Measurements from ENCODE around the gene UPK2. TPM values are rescaled to one million over a fixed set of nuclear protein-coding genes. Genes with fewer than 3 reads are reported as not detected.

Gene UPK2
- total and polyA plus RNA-seq, 10 of the 15 experiments (the other 5 are each of a cell fraction or from before 2014, with no cell fraction given), result 0.07 to 1.0 (median 0.31) TPM; not detected in 7

DNA sequence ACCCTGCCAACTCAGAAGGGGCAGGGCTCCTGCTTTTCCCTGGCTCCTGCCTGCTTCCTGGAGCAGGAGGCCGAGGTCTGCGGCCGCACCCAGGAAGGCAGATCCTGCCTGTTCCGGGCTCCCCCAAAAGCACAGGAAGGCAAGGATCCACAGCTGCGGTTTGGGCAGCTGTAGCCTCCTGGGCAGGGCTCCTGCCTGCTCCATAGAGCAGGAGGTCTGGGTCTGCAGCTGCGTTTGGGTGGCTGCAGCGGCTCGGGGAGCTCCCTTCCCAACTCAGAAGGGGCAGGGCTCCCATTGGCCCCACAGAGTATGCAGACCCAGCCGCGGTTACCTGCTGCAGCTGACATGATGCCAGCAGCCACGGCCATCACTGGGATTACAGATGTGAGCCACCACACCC, 5.5 kb downstream of the UPK2 start:
- SMC1A ChIA-PET (ENCODE audit: uncharacterized antibody, unreplicated experiment), result no interaction called here
- RAD21 ChIA-PET (ENCODE audit: unreplicated experiment), result no interaction called here
- Histone ChIP-seq H3K4me1 (ENCODE audit: control insufficient read depth, insufficient read depth, low read length) (no peaks in the 10 kb centered on the region), H4K20me1 (ENCODE audit: control insufficient read depth, insufficient read depth) (no peaks in the 10 kb centered on the region), H3K79me2 (ENCODE audit: control insufficient read depth, insufficient read depth, low read length) (no peaks in the 10 kb centered on the region), H3K27me3 (replicated peaks in 1 of 2; ENCODE audit: control insufficient read depth in 2 of 2, insufficient read depth in 2 of 2, low read length in 1 of 2) (peaks cover 0 to 4% of the 10 kb centered on the region in 2 experiments; a peak in 1 of 4 replicates), H3K9ac (ENCODE audit: control insufficient read depth, insufficient read depth, low read length) (no peak overlapping the region), H2AFZ (ENCODE audit: control insufficient read depth, low read depth, low read length) (no peak overlapping the region), H3K9me3 (replicated peaks; ENCODE audit: control insufficient read depth, insufficient read depth, low read length) (no peaks in the 10 kb centered on the region), H3K4me2 (ENCODE audit: control insufficient read depth, insufficient read depth) (no peak overlapping the region), H3K27ac (ENCODE audit: control insufficient read depth, insufficient read depth) (no peak overlapping the region), H3K36me3 (ENCODE audit: control insufficient read depth in 2 of 2, insufficient read depth in 2 of 2, low read length in 1 of 2) (no peaks in the 10 kb centered on the region), H3K4me3 (no peak overlapping the region)
- WGBS (ENCODE audit: insufficient coverage, insufficient replicate concordance, low lambda C conversion rate, missing lambda C conversion rate), result 54% methylated on average over 11 of the region's 11 CpGs
- in situ Hi-C loops (cut with MboI), result no loop called here
- intact Hi-C loops (cut with micrococcal nuclease; ENCODE audit: unreplicated experiment), result no loop called here
- FAIRE-seq, result no peak
- POLR2A ChIA-PET, result no interaction called here
- no peak for ATAC-seq
- BruUV-seq (replicated peaks), result no TSS peak
- CTCF ChIA-PET, result interaction anchor here (0.7 to 1.1 kb wide), 3 partner anchors 55 to 514 kb away, joined by 3 to 4 read pairs (median 3); no protein-coding TSS in a partner anchor
- DNase-seq (ENCODE audit: low read depth, low spot score), result no peak
- no peak for TF ChIP-seq POLR2AphosphoS5 (IDR thresholded peaks at IDR 0.05; ENCODE audit: low read length)
- TF ChIP-seq MXI1 (IDR thresholded peaks at IDR 0.05; ENCODE audit: low read depth, low read length), result no peak
- no peak for TF ChIP-seq KDM1A (IDR thresholded peaks at IDR 0.05; ENCODE audit: borderline replicate concordance)
- no peak for TF ChIP-seq DPF2 (IDR thresholded peaks at IDR 0.05)
- no peak for TF ChIP-seq NFYB (IDR thresholded peaks at IDR 0.05; ENCODE audit: insufficient read depth, low read depth, low read length)
- TF ChIP-seq, protein P1, sequence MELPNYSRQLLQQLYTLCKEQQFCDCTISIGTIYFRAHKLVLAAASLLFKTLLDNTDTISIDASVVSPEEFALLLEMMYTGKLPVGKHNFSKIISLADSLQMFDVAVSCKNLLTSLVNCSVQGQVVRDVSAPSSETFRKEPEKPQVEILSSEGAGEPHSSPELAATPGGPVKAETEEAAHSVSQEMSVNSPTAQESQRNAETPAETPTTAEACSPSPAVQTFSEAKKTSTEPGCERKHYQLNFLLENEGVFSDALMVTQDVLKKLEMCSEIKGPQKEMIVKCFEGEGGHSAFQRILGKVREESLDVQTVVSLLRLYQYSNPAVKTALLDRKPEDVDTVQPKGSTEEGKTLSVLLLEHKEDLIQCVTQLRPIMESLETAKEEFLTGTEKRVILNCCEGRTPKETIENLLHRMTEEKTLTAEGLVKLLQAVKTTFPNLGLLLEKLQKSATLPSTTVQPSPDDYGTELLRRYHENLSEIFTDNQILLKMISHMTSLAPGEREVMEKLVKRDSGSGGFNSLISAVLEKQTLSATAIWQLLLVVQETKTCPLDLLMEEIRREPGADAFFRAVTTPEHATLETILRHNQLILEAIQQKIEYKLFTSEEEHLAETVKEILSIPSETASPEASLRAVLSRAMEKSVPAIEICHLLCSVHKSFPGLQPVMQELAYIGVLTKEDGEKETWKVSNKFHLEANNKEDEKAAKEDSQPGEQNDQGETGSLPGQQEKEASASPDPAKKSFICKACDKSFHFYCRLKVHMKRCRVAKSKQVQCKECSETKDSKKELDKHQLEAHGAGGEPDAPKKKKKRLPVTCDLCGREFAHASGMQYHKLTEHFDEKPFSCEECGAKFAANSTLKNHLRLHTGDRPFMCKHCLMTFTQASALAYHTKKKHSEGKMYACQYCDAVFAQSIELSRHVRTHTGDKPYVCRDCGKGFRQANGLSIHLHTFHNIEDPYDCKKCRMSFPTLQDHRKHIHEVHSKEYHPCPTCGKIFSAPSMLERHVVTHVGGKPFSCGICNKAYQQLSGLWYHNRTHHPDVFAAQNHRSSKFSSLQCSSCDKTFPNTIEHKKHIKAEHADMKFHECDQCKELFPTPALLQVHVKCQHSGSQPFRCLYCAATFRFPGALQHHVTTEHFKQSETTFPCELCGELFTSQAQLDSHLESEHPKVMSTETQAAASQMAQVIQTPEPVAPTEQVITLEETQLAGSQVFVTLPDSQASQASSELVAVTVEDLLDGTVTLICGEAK (IDR thresholded peaks at IDR 0.05; ENCODE audit: borderline replicate concordance), result no peak
- no peak for TF ChIP-seq CHD4 (IDR thresholded peaks at IDR 0.05)
- no peak for TF ChIP-seq STAT3 (IDR thresholded peaks at IDR 0.05; ENCODE audit: low read depth, low read length)
- TF ChIP-seq CREB1 (IDR thresholded peaks at IDR 0.05; ENCODE audit: low read depth), result no peak
- no peak for TF ChIP-seq TAF1 (IDR thresholded peaks at IDR 0.05; ENCODE audit: borderline replicate concordance, low read depth, low read length)
- TF ChIP-seq LARP7 (IDR thresholded peaks at IDR 0.05), result no peak
- TF ChIP-seq, protein P2, sequence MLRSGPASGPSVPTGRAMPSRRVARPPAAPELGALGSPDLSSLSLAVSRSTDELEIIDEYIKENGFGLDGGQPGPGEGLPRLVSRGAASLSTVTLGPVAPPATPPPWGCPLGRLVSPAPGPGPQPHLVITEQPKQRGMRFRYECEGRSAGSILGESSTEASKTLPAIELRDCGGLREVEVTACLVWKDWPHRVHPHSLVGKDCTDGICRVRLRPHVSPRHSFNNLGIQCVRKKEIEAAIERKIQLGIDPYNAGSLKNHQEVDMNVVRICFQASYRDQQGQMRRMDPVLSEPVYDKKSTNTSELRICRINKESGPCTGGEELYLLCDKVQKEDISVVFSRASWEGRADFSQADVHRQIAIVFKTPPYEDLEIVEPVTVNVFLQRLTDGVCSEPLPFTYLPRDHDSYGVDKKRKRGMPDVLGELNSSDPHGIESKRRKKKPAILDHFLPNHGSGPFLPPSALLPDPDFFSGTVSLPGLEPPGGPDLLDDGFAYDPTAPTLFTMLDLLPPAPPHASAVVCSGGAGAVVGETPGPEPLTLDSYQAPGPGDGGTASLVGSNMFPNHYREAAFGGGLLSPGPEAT (IDR thresholded peaks at IDR 0.05; ENCODE audit: low read depth), result no peak
- TF ChIP-seq, protein P3, sequence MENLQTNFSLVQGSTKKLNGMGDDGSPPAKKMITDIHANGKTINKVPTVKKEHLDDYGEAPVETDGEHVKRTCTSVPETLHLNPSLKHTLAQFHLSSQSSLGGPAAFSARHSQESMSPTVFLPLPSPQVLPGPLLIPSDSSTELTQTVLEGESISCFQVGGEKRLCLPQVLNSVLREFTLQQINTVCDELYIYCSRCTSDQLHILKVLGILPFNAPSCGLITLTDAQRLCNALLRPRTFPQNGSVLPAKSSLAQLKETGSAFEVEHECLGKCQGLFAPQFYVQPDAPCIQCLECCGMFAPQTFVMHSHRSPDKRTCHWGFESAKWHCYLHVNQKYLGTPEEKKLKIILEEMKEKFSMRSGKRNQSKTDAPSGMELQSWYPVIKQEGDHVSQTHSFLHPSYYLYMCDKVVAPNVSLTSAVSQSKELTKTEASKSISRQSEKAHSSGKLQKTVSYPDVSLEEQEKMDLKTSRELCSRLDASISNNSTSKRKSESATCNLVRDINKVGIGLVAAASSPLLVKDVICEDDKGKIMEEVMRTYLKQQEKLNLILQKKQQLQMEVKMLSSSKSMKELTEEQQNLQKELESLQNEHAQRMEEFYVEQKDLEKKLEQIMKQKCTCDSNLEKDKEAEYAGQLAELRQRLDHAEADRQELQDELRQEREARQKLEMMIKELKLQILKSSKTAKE (IDR thresholded peaks at IDR 0.05; ENCODE audit: low read depth, poor library complexity, severe bottlenecking), result no peak
- TF ChIP-seq, protein P4, sequence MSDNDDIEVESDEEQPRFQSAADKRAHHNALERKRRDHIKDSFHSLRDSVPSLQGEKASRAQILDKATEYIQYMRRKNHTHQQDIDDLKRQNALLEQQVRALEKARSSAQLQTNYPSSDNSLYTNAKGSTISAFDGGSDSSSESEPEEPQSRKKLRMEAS (IDR thresholded peaks at IDR 0.05; ENCODE audit: low read depth, low read length), result no peak
